GM18909 (cell line): ENCODE results near the gene DPF3.
A peak's percentile ranks its signal among the peaks of the same experiment; 100 is the strongest.

ENCODE experiments used
- ATAC-seq: cut with Tn5 transposase; IDR thresholded peaks from one replicate; pipeline ENCODE4 v1.9.1; 2021; ENCODE audit warnings: mild to moderate bottlenecking; ENCODE audit not compliant: unreplicated experiment, poor library complexity

DPF3 gene

GRCh38 chr14:72904840-72905561 is 11.1 kb upstream of the DPF3 start:
- no peak for ATAC-seq

- no peak for ATAC-seq
Measured at GRCh38 chr14:72904218-72904617, 10.3 kb upstream of the DPF3 start.

- no peak for ATAC-seq
Measured at GRCh38 chr14:72903716-72904115, 9.8 kb upstream of the DPF3 start.

- ATAC-seq: no peak
Measured at GRCh38 chr14:72902801-72903530, 9.1 kb upstream of the DPF3 start.

- ATAC-seq: no peak
Measured at GRCh38 chr14:72901361-72901760, 7.5 kb upstream of the DPF3 start.

GRCh38 chr14:72898448-72898847 is 4.5 kb upstream of the DPF3 start:
- ATAC-seq: no peak

- no peak for ATAC-seq
Measured at GRCh38 chr14:72894623-72895378, 900 bp upstream of the DPF3 start.

GRCh38 chr14:72894323-72894622 is 372 bp upstream of the DPF3 start:
- no peak for ATAC-seq

GRCh38 chr14:72892879-72893635 is 844 bp downstream of the DPF3 start:
- ATAC-seq: peak; percentile 5

- no peak for ATAC-seq
Measured at GRCh38 chr14:72892103-72892878, 1.6 kb downstream of the DPF3 start.

GRCh38 chr14:72891666-72892102 is 2.2 kb downstream of the DPF3 start:
- no peak for ATAC-seq

- no peak for ATAC-seq
Measured at GRCh38 chr14:72889366-72889765, 4.5 kb downstream of the DPF3 start.

GRCh38 chr14:72888636-72889201 is 5.2 kb downstream of the DPF3 start:
- no peak for ATAC-seq

- no peak for ATAC-seq
Measured at GRCh38 chr14:72888192-72888591, 5.7 kb downstream of the DPF3 start.

GRCh38 chr14:72887514-72887913 is 6.4 kb downstream of the DPF3 start:
- ATAC-seq: no peak

- ATAC-seq: no peak
Measured at GRCh38 chr14:72884386-72884785, 9.5 kb downstream of the DPF3 start.

GRCh38 chr14:72883961-72884360 is 9.9 kb downstream of the DPF3 start:
- ATAC-seq: no peak

- no peak for ATAC-seq
Measured at GRCh38 chr14:72883109-72883508, 10.8 kb downstream of the DPF3 start.

- no peak for ATAC-seq
Measured at GRCh38 chr14:72882463-72882862, 11.4 kb downstream of the DPF3 start.

GRCh38 chr14:72882047-72882446 is 11.9 kb downstream of the DPF3 start:
- ATAC-seq: no peak
